CD4-positive, alpha-beta T cell (primary cell): ENCODE results near the gene ACVR2B. TPM values are rescaled to one million over a fixed set of nuclear protein-coding genes. Genes with fewer than 3 reads are reported as not detected.
A peak's percentile ranks its signal among the peaks of the same experiment; 100 is the strongest.

Source experiments
- ATAC-seq: fragments of 200-7000 bp; cut with Tn5 transposase; one replicate; pipeline ENCODE4 v1.10.0; 2022; ENCODE audit warnings: mild to moderate bottlenecking; ENCODE audit not compliant: poor library complexity
- CTCF ChIA-PET: fragments of 350-600 bp; sonication (Branson Sonifier 250); formaldehyde crosslinking; loops from one replicate; lab custom pipeline; 2021; ENCODE audit warnings: antibody characterized with exemption, inconsistent platforms; lab: Charles Lee
- POLR2A ChIA-PET: fragments of 350-600 bp; sonication (Branson Sonifier 250); formaldehyde crosslinking; loops from one replicate; lab custom pipeline; 2021; ENCODE audit warnings: antibody characterized with exemption, inconsistent platforms; lab: Charles Lee
- DNase-seq, 14 experiments: peaks; one replicate each; pipeline ENCODE4 v3.0.0-alpha.2; 2013 to 2020; ENCODE audit warnings: mixed read lengths in 2 of 14
- H3K27ac ChIP-seq, 2 donors: one replicate each; pipeline versions ENCODE4 v1.5.1 to v1.7.0; 2013; ENCODE audit warnings: low read length in 2 of 2, low read depth in 1 of 2, mild to moderate bottlenecking in 1 of 2
- H3K27me3 ChIP-seq, 2 experiments: 1 replicate in 1 of 2; 2 replicates in 1 of 2; pipeline versions ENCODE4 v1.6.1 to v1.7.0; 2013; ENCODE audit warnings: low read length in 2 of 2, control low read depth in 1 of 2, mild to moderate bottlenecking in 1 of 2, moderate library complexity in 1 of 2; ENCODE audit not compliant: insufficient read depth in 2 of 2, control insufficient read depth in 1 of 2
- H3K36me3 ChIP-seq: one replicate; pipeline ENCODE4 v1.6.1; 2013; ENCODE audit warnings: low read length, control low read depth; ENCODE audit not compliant: insufficient read depth
- H3K4me1 ChIP-seq: one replicate; pipeline ENCODE4 v1.6.1; 2013; ENCODE audit warnings: low read length, control low read depth; ENCODE audit not compliant: insufficient read depth
- H3K4me3 ChIP-seq: one replicate; pipeline ENCODE4 v1.5.1; 2013; ENCODE audit warnings: mild to moderate bottlenecking, low read length, moderate library complexity
- H3K9me3 ChIP-seq, 2 experiments: 1 replicate in 1 of 2; 2 replicates in 1 of 2; pipeline versions ENCODE4 v1.6.1 to v1.7.0; 2013; ENCODE audit warnings: low read length in 2 of 2, mild to moderate bottlenecking in 2 of 2, control low read depth in 1 of 2, moderate library complexity in 1 of 2; ENCODE audit not compliant: control insufficient read depth in 1 of 2, insufficient read depth in 1 of 2
- H3K27ac Mint-ChIP-seq: one replicate; pipeline ENCODE4 v1.8.0; 2020; ENCODE audit warnings: mixed read lengths
- H3K27me3 Mint-ChIP-seq: one replicate; pipeline ENCODE4 v1.8.0; 2021; ENCODE audit warnings: mixed read lengths
- H3K36me3 Mint-ChIP-seq: one replicate; pipeline ENCODE4 v1.8.0; 2021; ENCODE audit warnings: low read depth, mixed read lengths
- H3K4me1 Mint-ChIP-seq: one replicate; pipeline ENCODE4 v1.8.0; 2021; ENCODE audit warnings: low read depth, mixed read lengths
- H3K4me3 Mint-ChIP-seq: one replicate; pipeline ENCODE4 v1.8.0; 2020; ENCODE audit warnings: mild to moderate bottlenecking, mixed read lengths
- H3K9me3 Mint-ChIP-seq: one replicate; pipeline ENCODE4 v1.8.0; 2020; ENCODE audit warnings: mixed read lengths
- CTCF ChIP-seq: fragments of 200-600 bp; IDR thresholded peaks from one replicate; pipeline ENCODE4 v1.8.0; 2022; ENCODE audit warnings: antibody characterized with exemption, mild to moderate bottlenecking
- intact Hi-C, 2 experiments: fragments of 100-400 bp; cut with DNase I in 1 of 2; cut with micrococcal nuclease in 1 of 2; formaldehyde crosslinking; loops; one replicate each; pipeline versions ENCODE4 v1.15.1 to v1.9.0; 2023 to 2025; cut with DNase I, micrococcal nuclease
- total RNA-seq, 174 experiments: library from RNA in 2 of 174; stranded (reverse) in 2 of 174; gene quantifications; one replicate each; pipeline ENCODE4 v1.2.3 and lab custom pipeline; 2021 to 2026

Gene ACVR2B
- total RNA-seq, 2 experiments from 2014 or later: 3.6 to 4.3 TPM

GRCh38 chr3:38455639-38456430 lies 2.1 kb downstream of the ACVR2B start:
- Mint-ChIP-seq H3K4me3 (peak overlapping the region; percentile 92), H3K27me3 (no peaks in the 10 kb centered on the region), H3K9me3 (peaks cover 1% of the 10 kb centered on the region), H3K4me1 (peaks cover 39% of the 10 kb centered on the region), H3K36me3 (peaks cover 10% of the 10 kb centered on the region), H3K27ac (peak overlapping the region; percentile 61)
- intact Hi-C loops: no loop called here
- no peaks in the 10 kb centered on the region for H3K27me3 ChIP-seq
- H3K27ac ChIP-seq: no peak overlapping the region
- POLR2A ChIA-PET: interaction anchor here (1.0 to 2.3 kb wide), 7 partner anchors 10 to 109 kb away, joined by 3 to 8 read pairs (median 5); partner anchors contain the start of gene XYLB
- ATAC-seq (peak; percentile 32), DNase-seq (peak in 2 of 14 experiments; percentile 24 to 45)
- CTCF ChIA-PET: interaction anchor here (1.0 to 1.5 kb wide), 2 partner anchors 40 to 109 kb away, joined by 3 to 5 read pairs; partner anchors contain the start of genes EXOG and XYLB
- no peak for TF ChIP-seq CTCF
- H3K4me3 ChIP-seq: peak overlapping the region; percentile 77
- peaks cover 40% of the 10 kb centered on the region for H3K4me1 ChIP-seq
- peaks cover 0 to 3% of the 10 kb centered on the region in 2 experiments for H3K9me3 ChIP-seq
- H3K36me3 ChIP-seq: no peaks in the 10 kb centered on the region

GRCh38 chr3:38457111-38458003 lies 3.7 kb downstream of the ACVR2B start:
- CTCF ChIA-PET: no interaction called here
- Histone ChIP-seq H3K9me3 (no peaks in the 10 kb centered on the region), H3K36me3 (no peaks in the 10 kb centered on the region), H3K4me1 (peaks cover 43% of the 10 kb centered on the region), H3K27me3 (no peaks in the 10 kb centered on the region), H3K4me3 (no peak overlapping the region), H3K27ac (no peak overlapping the region)
- Mint-ChIP-seq H3K27ac (no peak overlapping the region), H3K4me3 (peak overlapping the region; percentile 54), H3K9me3 (no peaks in the 10 kb centered on the region), H3K36me3 (peaks cover 10% of the 10 kb centered on the region), H3K27me3 (no peaks in the 10 kb centered on the region), H3K4me1 (peaks cover 36% of the 10 kb centered on the region)
- DNase-seq (no peak), ATAC-seq (no peak)
- no peak for TF ChIP-seq CTCF
- intact Hi-C loops: no loop called here
- POLR2A ChIA-PET: no interaction called here

GRCh38 chr3:38458796-38459498 lies 5.3 kb downstream of the ACVR2B start:
- ATAC-seq (no peak), DNase-seq (no peak)
- no peak overlapping the region for H3K27ac ChIP-seq
- no peaks in the 10 kb centered on the region for H3K27me3 ChIP-seq
- TF ChIP-seq CTCF: no peak
- peaks cover 10% of the 10 kb centered on the region for H3K36me3 Mint-ChIP-seq
- peaks cover 28% of the 10 kb centered on the region for H3K4me1 Mint-ChIP-seq
- no peak overlapping the region for H3K4me3 Mint-ChIP-seq
- ChIA-PET POLR2A (no interaction called here), CTCF (no interaction called here)
- H3K4me3 ChIP-seq: no peak overlapping the region
- H3K9me3 ChIP-seq: no peaks in the 10 kb centered on the region
- H3K27ac Mint-ChIP-seq: no peak overlapping the region
- no peaks in the 10 kb centered on the region for H3K27me3 Mint-ChIP-seq
- H3K36me3 ChIP-seq: no peaks in the 10 kb centered on the region
- intact Hi-C loops: no loop called here
- H3K4me1 ChIP-seq: peaks cover 34% of the 10 kb centered on the region
- H3K9me3 Mint-ChIP-seq: no peaks in the 10 kb centered on the region
